Activated CD8-positive, alpha-beta memory T cell treated with anti-CD3 and anti-CD28 coated beads, Interleukin-2, amount 50 U/mL, for 1 hour (primary cell): ENCODE results near the gene NFATC1.
A peak's percentile ranks its signal among the peaks of the same experiment; 100 is the strongest.

Experiments
- DNase-seq: peaks from one replicate; pipeline ENCODE4 v3.0.0-alpha.2; 2020; ENCODE audit errors: extremely low read depth

NFATC1 gene

DNA sequence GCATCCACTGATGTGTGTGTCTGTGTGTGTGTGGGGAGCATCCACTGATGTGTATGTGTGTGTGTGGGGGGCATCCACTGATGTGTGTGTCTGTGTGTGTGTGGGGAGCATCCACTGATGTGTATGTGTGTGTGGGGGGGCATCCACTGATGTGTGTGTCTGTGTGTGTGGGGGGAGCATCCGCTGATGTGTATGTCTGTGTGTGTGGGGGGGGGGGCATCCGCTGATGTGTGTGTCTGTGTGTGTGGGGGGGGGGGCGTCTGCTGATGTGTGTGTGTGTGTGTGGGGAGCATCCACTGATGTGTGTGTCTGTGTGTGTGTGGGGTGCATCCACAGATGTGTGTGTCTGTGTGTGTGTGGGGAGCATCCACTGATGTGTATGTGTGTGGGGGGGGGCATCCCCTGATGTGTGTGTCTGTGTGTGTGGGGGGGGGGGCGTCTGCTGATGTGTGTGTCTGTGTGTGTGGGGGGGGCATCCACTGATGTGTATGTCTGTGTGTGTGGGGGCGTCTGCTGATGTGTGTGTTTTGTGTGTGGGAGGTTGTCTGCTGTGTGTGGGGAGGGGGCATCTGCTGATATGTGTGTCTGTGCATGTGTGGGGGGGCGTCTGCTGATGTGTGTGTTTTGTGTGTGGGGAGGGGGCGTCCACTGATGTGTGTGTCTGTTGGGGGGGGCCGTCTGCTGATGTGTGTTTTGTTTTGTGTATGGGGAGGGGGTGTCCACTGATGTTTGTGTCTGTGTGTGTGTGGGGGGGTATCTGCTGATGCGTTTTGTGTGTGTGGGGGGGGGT lies 125.9 kb downstream of the NFATC1 start:
- no peak for DNase-seq

DNA sequence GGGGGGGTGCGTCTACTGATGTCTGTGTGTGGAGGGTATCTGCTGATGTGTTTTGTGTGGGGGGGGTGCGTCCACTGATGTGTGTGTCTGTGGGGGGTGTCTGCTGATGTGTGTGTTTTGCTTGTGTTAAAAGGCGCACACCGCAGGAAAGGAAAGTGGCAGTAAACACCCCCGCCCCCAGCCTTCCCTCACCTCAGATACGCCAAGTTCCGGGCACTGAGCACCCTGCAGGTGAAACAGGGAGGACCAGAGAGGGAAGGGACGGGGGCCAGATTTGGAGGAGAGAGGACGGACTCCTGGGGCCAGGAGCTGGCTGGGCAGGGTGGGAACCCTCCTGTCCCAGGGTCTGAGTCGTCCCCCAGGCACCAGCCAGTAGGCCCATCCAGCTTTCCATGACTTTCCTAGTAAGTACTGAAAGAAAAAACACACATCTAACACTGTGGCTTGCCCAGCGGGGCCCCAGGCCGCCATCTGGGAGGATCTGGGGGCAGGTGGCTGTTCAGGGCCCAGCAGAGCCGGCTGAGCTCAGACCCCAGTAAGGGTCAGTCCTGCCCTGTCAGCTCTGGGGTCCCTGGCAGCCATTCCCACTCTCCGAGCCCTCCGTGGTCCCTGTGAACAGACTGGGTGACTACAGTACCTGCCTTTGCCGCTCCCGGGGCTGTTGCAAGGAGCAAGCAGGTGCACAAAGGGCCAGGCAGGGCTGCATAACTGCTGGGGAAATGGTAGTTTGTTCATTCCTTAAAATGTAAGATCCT lies 126.9 kb downstream of the NFATC1 start:
- peak; percentile 58 for DNase-seq

DNA sequence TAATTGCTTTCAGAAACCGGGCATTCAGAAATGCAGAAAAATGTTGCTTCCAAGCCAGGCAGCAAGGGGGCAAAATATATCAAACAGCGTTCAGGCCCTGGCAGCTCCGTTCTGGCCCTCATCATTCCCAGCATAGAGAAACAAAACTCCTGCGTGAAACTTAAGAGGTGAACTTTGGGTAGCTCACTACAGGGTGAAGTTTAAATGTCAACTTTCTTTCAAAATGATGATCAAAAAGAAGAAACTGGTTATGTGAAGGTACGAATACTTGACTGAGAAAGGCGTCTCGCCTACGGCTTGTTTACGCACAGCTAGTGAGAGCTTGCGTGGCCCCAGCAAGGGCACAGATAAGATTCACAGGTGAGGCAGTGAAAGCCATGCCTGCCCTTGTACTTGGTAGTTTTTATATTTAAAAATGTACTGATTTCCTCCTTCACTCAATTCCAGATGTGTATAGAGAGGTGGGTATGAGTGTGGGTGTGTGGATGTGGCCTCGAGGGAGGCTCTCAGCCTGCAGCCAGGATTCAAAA lies 127.5 kb downstream of the NFATC1 start:
- no peak for DNase-seq

DNA sequence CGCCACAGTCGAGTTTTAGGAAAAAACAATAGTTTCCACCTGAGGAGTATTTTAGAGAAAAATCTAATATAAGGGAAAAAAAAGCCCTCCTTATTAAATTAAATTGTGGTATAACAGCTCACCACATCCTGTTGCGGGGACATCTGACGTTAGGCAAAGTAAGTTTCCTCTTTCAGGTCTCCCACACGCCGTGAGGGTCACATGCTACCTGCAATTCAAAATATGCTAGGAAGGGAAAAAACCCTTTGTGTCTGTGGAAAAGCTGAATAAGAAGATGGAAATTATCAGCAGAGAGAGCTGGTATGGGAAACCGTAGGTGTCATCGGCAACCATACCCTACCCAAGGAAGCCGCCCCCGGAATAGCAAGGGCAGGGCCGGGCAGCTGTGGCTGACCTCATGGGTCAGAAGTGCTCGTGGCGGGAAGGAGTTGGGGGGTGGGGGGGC lies 128.0 kb downstream of the NFATC1 start:
- DNase-seq: peak; percentile 70

DNA sequence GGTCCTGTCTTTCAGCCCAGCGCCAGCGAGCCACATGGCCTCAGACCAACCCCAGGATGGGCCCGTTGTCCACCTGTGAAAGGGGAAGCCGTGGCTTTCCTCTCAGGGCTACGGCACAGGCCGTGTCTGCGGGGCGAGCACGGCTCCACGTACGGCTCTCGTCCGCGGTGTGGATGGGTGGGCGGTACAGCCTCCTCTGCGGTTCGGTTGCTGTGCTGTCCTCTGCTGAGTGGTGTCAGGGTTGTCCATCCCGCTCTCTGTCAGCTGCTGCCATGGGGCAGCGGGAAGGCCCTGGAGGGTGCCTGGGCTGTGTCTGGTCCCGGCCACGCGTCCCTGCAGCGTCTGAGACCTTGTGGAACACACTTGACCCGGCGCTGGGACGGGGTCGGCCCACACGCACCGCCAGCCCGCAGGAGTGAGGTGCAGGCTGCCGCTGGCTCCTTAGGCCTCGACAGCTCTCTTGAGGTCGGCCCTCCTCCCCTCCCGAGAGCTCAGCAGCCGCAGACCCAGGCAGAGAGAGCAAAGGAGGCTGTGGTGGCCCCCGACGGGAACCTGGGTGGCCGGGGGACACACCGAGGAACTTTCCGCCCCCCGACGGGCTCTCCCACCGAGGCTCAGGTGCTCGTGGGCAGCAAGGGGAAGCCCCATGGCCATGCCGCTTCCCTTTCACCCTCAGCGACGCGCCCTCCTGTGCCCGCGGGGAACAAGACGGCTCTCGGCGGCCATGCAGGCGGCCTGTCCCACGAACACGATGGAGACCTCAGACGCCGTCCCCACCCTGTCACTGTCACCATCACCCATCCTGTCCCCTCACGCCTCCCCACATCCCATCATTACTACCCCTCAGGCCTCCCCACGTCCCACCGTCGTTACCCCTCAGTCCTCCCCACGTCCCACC lies 128.7 kb downstream of the NFATC1 start:
- DNase-seq: no peak

DNA sequence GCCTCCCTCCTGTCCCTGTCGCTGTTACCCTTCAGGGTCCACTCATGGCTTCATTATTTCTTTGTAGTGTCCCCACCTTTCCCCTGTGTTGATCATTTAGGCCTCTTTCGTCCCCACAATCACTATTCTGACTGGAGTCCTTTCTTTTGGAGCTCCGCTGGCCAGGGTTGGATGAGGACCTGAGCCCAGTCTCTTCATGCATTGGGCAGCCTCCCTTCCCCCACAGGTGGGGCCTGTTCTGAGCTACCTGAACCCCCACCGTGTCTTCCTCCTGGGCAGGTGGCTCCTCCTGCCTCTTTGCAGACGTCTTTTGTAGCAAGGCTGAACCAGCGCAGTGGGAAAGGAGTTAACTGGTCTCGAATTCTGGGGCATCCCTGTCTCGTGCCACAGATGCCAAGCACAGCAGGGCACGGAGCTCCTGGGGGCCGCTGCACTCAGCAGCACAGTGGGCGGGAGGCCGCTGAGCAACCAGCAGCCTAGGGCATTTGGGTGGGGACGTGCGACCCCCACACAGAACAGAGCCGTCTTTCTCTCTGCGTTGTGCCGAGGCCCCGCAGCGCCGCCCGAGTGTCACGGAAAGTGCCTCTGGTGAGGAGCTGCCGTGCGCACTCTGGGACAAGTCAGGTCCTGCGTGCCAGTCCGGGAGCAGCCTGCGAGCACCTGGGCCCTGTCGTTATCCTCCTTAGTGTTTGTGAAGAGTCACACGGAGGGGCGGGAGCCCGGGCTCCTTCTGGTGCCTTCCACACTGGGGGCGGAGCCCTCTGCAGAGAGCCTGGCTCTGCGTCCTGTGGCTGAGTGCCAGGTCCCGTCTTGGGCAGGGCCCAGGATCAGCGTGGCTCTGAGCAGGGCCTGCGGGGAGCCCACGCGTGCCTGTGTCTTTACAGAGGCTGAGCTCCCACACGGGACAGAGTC lies 130.1 kb downstream of the NFATC1 start:
- no peak for DNase-seq

DNA sequence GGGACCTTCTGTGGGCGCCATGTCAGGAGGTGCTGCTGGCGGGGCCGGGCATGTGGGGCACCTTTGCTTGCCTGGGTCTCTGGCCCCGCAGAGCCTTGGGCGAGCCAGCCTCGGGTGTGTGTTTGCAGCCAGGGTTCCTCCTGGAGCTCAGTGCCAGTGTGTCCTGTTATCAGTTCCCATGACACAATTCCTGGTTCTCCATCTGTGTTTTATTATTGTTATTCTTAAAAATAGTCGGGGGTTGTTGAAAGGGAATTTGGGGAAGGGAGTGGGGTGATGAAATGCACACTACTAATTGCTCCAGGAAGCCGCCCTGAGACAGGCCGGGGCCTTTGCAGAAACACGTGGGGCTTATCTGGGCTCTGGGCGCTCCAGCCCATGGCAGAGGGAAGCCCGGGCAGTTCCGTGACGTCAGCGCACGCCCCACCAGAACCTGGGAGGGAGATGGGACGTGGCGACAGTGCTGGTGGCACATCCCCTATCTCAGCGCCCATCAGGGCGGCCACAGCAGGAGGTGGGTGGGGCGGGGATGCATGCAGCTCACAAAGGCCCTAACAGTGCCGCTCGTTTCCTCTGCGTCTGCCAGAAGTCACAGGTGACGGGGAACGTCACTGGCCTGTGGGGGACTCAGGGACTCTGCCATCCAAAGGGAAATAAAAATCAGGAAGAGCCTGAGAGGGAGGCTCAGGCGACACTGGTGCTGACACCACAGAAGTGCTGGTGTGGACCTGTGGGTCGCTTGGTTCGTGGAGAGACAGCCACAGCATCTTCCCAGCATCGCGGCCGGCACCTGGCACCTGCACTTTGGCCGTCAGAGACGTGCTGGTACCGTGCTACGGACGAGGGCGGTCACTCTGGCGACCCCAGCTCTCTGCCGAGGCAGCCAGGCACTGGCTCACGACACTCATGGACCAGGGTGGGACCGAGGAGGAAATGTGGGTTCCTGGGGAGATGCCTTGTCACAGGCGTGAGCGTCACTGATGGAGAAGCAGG lies 131.0 kb downstream of the NFATC1 start:
- DNase-seq: no peak

DNA sequence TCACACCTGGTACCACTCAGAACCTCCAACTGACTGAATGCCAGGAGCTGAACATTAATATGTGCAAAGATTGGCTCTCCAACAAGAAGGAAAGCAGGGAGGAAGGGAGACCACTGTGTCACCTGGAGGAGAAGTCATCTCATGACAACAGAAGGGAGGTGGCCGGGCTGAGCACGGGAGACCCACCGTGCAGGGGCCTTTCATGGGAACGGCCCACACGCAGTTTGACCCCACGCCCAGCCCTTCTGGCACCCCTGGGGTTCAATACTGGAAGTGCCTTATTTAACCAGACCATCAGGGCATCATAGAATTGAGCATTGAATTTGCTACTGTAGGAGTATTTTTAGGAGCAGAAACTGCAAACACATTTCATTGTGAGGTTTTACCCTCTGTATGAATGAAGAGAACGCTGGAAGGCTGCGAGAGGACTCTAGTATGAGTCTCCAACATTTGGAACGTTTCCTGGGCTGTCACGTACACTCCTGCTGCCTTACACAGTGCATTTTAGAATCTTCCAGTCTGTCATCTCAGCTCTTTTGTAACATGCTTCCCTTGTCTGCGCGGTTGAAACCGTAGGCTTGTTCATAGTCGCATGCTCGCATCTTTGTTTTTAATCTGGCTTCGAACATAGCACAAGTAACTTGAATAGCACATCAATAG lies 132.1 kb downstream of the NFATC1 start:
- DNase-seq: no peak

DNA sequence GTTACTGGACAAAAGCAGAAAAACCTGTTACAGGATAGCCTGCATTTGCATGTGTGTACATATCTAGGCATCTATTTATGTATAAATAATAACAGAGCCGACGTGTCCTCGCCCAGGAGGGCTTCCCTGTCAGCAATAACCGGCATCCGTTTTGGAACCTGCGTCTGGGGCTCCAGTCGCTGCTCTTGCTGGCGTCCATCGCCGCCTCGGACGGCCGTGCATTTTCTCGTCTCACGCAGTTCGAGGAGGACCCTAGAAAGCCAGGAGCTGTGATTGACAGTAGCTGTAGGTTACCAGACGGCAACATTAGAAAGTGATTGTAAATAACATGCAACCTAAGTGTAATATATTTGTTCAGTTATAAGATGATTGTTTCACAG lies 132.6 kb downstream of the NFATC1 start:
- no peak for DNase-seq

DNA sequence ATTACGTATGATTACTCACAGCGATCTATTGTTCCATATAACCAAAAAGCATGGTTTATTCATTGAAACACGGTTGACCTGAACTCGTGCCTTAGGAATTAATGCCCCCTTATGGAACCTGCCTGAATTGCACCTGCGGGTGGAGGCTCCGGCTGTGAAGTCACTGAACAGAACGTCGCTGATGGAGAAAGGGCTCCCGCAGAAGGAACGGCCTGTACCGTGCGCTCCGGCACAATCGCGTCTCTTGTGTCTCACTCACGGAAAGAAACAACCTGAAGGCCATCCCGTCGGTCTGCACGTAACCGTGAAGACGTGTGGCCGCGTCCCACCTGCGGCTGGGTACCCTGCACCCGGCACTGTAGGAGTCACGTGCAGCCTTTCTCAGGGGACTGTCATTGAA lies 133.1 kb downstream of the NFATC1 start:
- no peak for DNase-seq

DNA sequence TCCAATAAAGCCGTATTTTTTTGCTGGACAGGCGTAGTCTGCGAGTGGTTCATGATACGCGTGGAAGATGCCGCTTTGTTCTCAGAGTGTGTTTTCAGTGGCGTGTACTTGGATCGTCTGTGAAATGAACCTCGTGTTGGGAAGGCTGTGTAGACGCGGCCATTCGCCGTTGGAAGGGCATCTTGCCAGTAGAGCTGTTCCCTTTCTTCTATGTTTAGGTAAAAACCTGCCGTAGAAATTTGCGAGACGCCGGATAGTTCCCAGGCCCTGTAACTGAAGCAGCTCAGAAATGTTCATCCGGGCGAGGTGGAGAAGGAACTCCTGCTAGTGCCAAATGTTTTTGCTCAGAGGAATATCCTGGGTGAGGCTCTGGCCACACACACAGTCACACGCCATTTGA lies 133.6 kb downstream of the NFATC1 start:
- DNase-seq: no peak

DNA sequence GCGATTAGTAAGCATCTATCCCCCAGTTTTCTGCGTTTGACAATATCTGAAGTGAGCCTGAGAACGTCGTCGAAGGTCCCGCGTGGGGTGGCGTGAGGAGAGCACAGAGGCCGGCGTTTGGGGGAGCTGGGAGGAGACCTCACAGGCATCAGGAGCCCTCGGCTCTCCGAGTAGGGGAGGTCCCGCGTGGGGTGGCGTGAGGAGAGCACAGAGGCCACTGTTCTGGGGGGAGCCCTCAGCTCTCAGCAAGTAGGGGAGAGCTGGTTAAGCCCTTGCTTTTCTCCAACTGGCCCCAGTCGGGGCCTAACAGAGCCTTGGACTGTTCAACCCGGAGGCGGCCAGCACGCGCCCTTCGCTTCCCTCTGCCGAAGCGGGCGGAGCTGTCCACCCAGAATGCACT lies 134.3 kb downstream of the NFATC1 start:
- no peak for DNase-seq

DNA sequence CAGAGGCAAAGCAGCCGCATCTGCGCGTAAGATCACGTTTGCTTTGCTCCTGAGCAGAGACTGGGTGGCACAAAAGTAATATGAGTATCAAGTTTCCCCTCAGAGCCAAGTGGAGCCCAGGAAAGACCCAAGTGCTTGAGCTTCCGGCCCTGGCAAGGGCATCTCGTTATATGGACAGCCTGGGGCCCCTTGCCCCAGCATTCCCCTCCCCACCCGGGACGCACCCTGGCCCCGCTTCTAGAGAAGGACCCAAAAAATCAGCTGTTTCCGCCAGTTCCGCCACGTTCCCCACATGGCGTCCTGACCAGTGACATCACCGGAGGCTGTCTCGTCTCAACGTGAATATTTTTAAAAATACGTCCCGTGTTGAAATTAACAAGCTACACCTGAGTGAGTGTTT lies 135.1 kb downstream of the NFATC1 start:
- DNase-seq: no peak

DNA sequence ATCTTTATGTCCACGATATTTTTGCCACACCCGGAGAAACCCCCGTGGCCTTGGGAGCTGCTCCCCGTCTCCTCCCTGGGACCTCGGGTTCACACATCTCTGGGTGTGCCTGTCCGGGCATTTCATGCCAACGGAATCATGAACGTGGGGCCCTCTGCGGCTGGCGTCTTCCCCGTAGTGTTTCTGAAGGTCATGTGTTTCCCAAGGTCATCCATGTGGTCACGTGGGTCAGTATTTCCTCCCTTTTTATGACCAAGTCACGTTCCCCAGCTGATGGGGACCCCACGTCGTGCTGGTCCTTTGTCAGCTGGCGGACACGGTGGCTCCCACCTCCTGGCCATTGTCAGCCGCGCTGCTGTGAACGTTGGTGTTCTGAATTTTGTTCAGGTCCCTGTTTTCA lies 135.7 kb downstream of the NFATC1 start:
- no peak for DNase-seq

DNA sequence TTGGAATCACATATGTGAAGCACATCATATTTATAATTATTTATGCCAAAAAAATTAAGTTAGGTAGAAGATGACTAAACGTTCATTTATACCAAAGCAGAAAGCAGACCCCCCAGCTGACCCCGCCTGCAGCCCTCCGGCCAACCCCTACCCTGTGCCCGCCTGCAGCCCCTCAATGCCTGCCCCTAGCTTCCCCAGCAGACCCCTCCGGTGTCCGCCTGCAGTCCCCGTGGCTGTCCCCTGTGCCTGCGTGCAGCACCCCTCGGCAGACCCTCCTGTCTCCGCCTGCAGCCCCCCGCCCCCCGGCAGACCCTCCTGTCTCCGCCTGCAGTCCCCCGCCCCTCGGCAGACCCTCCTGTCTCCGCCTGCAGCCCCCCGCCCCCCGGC lies 136.2 kb downstream of the NFATC1 start:
- DNase-seq: no peak

DNA sequence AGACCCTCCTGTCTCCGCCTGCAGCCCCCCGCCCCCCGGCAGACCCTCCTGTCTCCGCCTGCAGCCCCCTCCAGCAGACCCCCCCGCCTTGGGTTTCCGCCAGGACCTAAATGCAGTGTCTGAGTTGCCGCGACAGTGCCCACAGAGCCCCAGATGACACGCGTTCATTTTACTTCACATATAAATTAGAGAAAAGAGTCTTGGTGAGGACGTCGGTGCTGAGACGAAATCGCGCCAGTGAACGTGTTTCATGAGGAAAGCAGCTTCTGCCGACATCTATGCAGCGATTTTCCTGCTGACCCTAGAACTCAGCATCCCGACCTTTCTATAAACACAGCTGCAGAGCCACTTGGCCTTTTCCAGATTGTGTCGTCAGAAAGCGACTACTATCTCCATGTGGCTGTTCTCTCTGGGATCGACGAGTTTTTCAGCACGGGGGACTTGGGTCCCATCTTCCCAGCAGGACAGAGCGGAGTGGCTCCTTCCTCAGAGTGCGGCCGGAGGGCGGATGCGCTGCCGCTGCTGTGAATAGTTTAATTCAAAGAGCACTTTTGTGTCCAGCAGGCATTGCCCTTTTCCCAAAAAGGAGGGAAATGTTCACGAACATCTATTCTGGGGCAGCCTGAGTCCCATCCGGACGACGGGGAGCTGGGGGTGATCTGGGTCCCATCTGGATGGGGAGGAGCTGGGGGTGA lies 136.7 kb downstream of the NFATC1 start:
- DNase-seq: no peak

DNA sequence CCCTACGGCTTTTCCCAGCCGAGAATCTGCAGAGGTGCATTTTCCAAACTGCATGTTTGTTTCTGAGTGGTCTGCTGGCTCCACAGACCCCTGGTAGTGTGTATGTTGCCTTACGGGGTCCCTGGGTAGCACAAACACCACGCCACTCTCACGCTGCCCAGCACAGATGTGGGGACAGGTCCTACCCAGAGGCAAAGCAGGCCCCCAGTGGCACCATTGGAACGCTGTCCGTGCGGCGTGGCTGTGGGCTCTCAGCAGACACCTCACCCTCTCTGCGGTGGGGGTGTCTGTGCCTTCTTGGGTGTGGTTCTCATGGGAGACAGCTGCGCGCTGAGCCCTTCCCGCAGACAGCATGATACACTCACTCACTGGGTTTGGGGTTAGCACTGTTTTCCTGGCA lies 137.4 kb downstream of the NFATC1 start:
- DNase-seq: no peak

DNA sequence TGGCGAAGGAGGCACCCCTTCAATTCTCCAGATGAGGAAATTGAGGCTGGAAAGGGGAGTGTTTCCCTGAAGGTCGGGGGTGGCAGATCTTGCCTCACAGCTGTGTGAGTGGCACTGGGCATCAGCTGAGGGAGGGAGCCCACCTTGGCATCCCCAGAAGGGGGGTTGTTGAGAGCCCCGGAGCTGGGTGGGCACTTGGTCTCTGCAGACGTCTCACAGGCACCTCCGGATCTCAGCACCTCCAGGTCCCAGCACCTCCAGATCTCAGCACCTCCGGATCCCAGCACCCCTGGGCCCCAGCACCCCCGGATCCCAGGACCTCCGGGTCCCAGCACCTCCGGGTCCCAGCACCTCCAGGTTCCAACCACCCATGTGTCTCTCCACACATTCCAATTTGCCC lies 137.9 kb downstream of the NFATC1 start:
- DNase-seq: no peak

DNA sequence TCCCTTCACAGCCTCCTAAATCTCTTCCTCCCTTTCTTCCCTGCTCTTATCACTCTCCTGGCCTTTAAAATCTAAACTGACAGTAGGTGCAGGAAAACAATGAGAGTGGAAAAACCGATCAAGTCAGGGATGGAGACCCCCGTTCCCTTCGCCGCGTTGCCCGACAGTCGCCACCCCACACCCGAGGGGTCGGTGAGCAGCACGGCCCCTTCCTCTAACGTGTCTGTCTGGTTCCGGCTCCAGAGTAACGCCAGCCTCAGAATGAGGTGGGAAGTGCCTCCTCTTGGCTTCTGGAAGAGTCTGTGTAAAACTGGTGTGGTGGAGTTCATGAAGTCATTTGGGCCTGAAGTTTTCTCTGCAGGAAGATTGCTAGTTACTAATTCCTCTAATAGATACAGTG lies 138.6 kb downstream of the NFATC1 start:
- DNase-seq: no peak
